SU-DHL-6 (cell line): Measurements from ENCODE around the gene CYLD.

ENCODE experiments used
- EZH2phosphoT487 ChIP-seq: fragments of 200-600 bp; sonication (generic), shearing (Covaris generic); conservative IDR thresholded peaks from 2 replicates; pipeline ENCODE4 v1.6.1; 2018; ENCODE audit warnings: mild to moderate bottlenecking, antibody characterized with exemption, low read length, moderate library complexity, mixed read lengths
- TF ChIP-seq, protein P1 (sequence below): fragments of 200-600 bp; sonication (generic); IDR thresholded peaks from one replicate; pipeline ENCODE4 v1.5.1; 2017; ENCODE audit warnings: antibody characterized with exemption, mild to moderate bottlenecking, low read length, moderate library complexity; ENCODE audit not compliant: insufficient read depth, poor library complexity, severe bottlenecking

DNA sequence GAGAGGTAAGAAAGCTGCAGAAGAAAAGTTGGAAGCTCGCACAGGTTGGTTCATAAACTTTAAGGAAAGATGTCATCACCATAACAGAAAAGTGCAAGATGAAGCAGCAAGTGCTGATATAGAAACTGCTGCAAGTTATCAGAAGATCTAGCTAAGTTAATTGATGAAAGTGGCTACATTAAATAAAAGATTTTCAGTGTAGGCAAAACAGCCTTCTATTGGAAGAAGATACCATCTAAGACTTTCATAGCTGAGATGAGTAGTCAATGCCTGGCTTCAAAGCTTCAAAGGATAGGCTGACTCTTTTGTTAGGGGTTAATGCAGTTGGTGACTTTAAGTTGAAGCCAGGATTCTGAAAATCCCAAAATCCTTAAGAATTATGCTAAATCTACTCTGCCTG is 24.0 kb downstream of the CYLD start:
- TF ChIP-seq, protein P1, sequence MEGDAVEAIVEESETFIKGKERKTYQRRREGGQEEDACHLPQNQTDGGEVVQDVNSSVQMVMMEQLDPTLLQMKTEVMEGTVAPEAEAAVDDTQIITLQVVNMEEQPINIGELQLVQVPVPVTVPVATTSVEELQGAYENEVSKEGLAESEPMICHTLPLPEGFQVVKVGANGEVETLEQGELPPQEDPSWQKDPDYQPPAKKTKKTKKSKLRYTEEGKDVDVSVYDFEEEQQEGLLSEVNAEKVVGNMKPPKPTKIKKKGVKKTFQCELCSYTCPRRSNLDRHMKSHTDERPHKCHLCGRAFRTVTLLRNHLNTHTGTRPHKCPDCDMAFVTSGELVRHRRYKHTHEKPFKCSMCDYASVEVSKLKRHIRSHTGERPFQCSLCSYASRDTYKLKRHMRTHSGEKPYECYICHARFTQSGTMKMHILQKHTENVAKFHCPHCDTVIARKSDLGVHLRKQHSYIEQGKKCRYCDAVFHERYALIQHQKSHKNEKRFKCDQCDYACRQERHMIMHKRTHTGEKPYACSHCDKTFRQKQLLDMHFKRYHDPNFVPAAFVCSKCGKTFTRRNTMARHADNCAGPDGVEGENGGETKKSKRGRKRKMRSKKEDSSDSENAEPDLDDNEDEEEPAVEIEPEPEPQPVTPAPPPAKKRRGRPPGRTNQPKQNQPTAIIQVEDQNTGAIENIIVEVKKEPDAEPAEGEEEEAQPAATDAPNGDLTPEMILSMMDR = no peak
- no peak for TF ChIP-seq EZH2phosphoT487
